Activated CD8-positive, alpha-beta memory T cell treated with anti-CD3 and anti-CD28 coated beads, Interleukin-2, amount 10 ng/mL, durations not matched to agents 7 days and 5 days (primary cell): Measurements from ENCODE around the gene PNPLA3. TPM values are rescaled to one million over a fixed set of nuclear protein-coding genes. Genes with fewer than 3 reads are reported as not detected.
A peak's percentile ranks its signal among the peaks of the same experiment; 100 is the strongest.

Experiments used
- ATAC-seq: fragments of 150-1000 bp; cut with Tn5 transposase; one replicate; pipeline ENCODE4 v1.10.0; 2021; ENCODE audit warnings: moderate library complexity
- CTCF ChIA-PET: fragments of 350-600 bp; sonication (Branson Sonifier 250); formaldehyde crosslinking; loops from one replicate; lab custom pipeline; 2021; ENCODE audit warnings: antibody characterized with exemption; lab: Charles Lee
- DNase-seq: peaks from one replicate; pipeline ENCODE4 v3.0.0-alpha.2; 2020
- H3K27ac Mint-ChIP-seq: one replicate; pipeline ENCODE4 v1.8.0; 2021; ENCODE audit warnings: mild to moderate bottlenecking, mixed read lengths
- H3K27me3 Mint-ChIP-seq: one replicate; pipeline ENCODE4 v1.8.0; 2021; ENCODE audit warnings: mixed read lengths
- H3K36me3 Mint-ChIP-seq: one replicate; pipeline ENCODE4 v1.8.0; 2021; ENCODE audit warnings: mild to moderate bottlenecking, mixed read lengths
- H3K4me1 Mint-ChIP-seq: one replicate; pipeline ENCODE4 v1.8.0; 2021; ENCODE audit warnings: mixed read lengths
- H3K4me3 Mint-ChIP-seq: one replicate; pipeline ENCODE4 v1.8.0; 2021; ENCODE audit warnings: mild to moderate bottlenecking, moderate library complexity, mixed read lengths
- H3K9me3 Mint-ChIP-seq: one replicate; pipeline ENCODE4 v1.8.0; 2022; ENCODE audit warnings: low read depth, mixed read lengths
- total RNA-seq, 2 experiments: library from RNA; stranded (reverse); gene quantifications; one replicate each; pipeline ENCODE4 v1.2.3, GENCODE V29; 2021

The PNPLA3 gene
- total RNA-seq, 2 experiments from 2014 or later: 0.19 TPM; not detected in 1

DNA sequence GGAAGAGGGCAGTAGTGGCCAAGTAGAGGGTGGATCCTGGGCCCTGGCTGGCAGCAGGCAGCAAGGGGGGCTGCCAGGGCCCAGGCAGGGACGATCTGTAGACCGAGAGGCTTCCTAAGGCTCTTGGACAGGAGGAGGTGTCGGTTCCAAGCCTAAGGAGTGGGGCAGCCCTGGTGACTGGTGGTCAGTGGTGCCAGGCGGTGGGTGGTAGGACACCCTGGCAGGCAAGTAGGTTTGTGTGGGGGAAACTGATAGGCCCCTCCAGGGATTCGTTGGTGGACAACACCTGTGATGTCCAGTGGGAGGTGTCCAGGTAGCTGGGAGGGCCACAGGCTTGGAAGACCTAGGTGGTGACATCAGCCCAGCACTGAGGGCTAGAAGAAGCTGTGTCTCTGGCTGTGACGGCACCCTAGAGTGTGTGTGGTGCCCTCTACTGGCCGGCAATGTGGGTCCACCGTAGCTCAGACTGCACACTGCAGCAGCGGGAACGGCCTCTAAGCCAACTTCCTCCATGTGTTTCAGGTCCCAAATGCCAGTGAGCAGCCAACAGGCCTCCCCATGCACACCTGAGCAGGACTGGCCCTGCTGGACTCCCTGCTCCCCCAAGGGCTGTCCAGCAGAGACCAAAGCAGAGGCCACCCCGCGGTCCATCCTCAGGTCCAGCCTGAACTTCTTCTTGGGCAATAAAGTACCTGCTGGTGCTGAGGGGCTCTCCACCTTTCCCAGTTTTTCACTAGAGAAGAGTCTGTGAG, 22.2 kb downstream of the PNPLA3 start:
- Mint-ChIP-seq H3K27me3 (peaks cover 4% of the 10 kb centered on the region), H3K4me3 (no peak overlapping the region), H3K27ac (no peak overlapping the region), H3K36me3 (no peaks in the 10 kb centered on the region), H3K9me3 (no peaks in the 10 kb centered on the region), H3K4me1 (no peaks in the 10 kb centered on the region)
- DNase-seq (peak; percentile 80), ATAC-seq (peak; percentile 98)
- CTCF ChIA-PET: interaction anchor here (0.9 to 6.4 kb wide), 22 partner anchors 9 to 718 kb away, joined by 3 to 47 read pairs (median 5); partner anchors contain the start of genes PARVB, PNPLA3 and SAMM50

- H3K36me3 Mint-ChIP-seq: no peaks in the 10 kb centered on the region
- no peaks in the 10 kb centered on the region for H3K9me3 Mint-ChIP-seq
- ATAC-seq: no peak
- H3K27me3 Mint-ChIP-seq: peaks cover 4% of the 10 kb centered on the region
- H3K27ac Mint-ChIP-seq: no peak overlapping the region
- CTCF ChIA-PET: interaction anchor here (0.9 to 6.4 kb wide), 21 partner anchors 8 to 718 kb away, joined by 3 to 47 read pairs (median 5); partner anchors contain the start of genes PNPLA3 and SAMM50
- no peaks in the 10 kb centered on the region for H3K4me1 Mint-ChIP-seq
- H3K4me3 Mint-ChIP-seq: no peak overlapping the region
- no peak for DNase-seq
These were observed 22.7 kb downstream of the PNPLA3 start for GRCh38 chr22:43946384-43946667.

GRCh38 chr22:43948836-43949406, 25.3 kb downstream of the PNPLA3 start:
- Mint-ChIP-seq H3K36me3 (no peaks in the 10 kb centered on the region), H3K9me3 (no peaks in the 10 kb centered on the region), H3K27ac (no peak overlapping the region), H3K27me3 (no peaks in the 10 kb centered on the region), H3K4me1 (peaks cover 4% of the 10 kb centered on the region), H3K4me3 (no peak overlapping the region)
- no peak for ATAC-seq
- DNase-seq: no peak
- CTCF ChIA-PET: interaction anchor here (1.5 to 6.4 kb wide), 2 partner anchors 64 to 66 kb away, joined by 3 to 47 read pairs; no protein-coding TSS in a partner anchor

DNA sequence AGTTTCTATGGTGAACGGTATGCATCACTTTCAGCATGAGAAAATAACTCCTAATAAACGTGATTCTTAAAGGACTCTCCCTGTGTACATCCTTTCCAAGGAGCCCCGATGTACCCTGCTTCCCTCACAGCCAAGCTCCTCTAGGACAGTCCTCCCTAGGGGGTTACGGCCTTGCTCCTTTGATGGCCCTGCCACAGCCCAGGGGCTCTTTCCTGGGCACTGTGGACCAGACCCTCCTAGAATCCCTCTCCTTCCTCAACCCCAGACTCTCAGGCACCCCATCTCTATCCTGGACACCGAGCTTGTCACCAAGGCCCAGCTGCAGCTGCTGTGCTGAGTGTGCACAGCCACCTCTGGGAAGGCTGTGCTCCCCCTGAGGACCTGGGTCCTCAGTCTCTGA, 27.8 kb downstream of the PNPLA3 start:
- no peak for DNase-seq
- peaks cover 1% of the 10 kb centered on the region for H3K36me3 Mint-ChIP-seq
- H3K4me3 Mint-ChIP-seq: no peak overlapping the region
- H3K9me3 Mint-ChIP-seq: no peaks in the 10 kb centered on the region
- no peak for ATAC-seq
- no peak overlapping the region for H3K27ac Mint-ChIP-seq
- H3K4me1 Mint-ChIP-seq: peaks cover 16% of the 10 kb centered on the region
- no peaks in the 10 kb centered on the region for H3K27me3 Mint-ChIP-seq
- CTCF ChIA-PET: interaction anchor here (1.8 kb wide), 1 partner anchor 9 kb away, joined by 4 read pairs; no protein-coding TSS in a partner anchor

DNA sequence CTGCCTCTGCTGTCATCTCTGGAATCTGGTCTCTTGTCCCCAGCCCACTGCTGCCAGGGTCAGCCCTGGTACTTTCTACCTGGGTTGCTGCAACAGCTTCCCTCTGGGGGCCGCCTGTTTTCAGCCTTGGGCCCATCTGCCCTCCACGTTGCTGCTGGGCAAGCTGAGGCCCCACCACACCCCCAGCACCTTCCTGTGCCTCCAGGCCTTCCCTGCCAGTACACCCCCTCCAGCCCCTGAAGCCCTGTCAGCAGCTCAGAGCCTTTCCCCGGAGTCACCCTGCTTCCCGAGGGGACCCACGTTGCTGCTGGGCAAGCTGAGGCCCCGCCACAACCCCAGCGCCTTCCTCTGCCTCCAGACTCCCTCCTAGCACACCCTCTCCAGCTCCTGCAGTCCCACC, 28.4 kb downstream of the PNPLA3 start:
- DNase-seq (no peak), ATAC-seq (no peak)
- CTCF ChIA-PET: interaction anchor here (1.8 kb wide), 1 partner anchor 10 kb away, joined by 4 read pairs; no protein-coding TSS in a partner anchor
- Mint-ChIP-seq H3K36me3 (peaks cover 1% of the 10 kb centered on the region), H3K9me3 (no peaks in the 10 kb centered on the region), H3K4me1 (peaks cover 22% of the 10 kb centered on the region), H3K27me3 (no peaks in the 10 kb centered on the region), H3K27ac (no peak overlapping the region), H3K4me3 (no peak overlapping the region)

- Mint-ChIP-seq H3K4me1 (peaks cover 33% of the 10 kb centered on the region), H3K4me3 (peak overlapping the region; percentile 100), H3K27ac (peak overlapping the region; percentile 97), H3K27me3 (no peaks in the 10 kb centered on the region), H3K36me3 (peaks cover 4% of the 10 kb centered on the region), H3K9me3 (no peaks in the 10 kb centered on the region)
- DNase-seq (no peak), ATAC-seq (no peak)
- CTCF ChIA-PET: interaction anchor here (0.7 to 2.0 kb wide), 6 partner anchors 8 to 730 kb away, joined by 3 to 23 read pairs (median 6); partner anchors contain the start of gene PNPLA3
These were observed 30.6 kb downstream of the PNPLA3 start for GRCh38 chr22:43953988-43954785.

- H3K9me3 Mint-ChIP-seq: no peaks in the 10 kb centered on the region
- peak; percentile 98 for ATAC-seq
- no peaks in the 10 kb centered on the region for H3K27me3 Mint-ChIP-seq
- H3K4me1 Mint-ChIP-seq: peaks cover 33% of the 10 kb centered on the region
- H3K4me3 Mint-ChIP-seq: peak within 1 kb of the TSS; percentile 100
- DNase-seq: peak; percentile 96
- peaks cover 4% of the 10 kb centered on the region for H3K36me3 Mint-ChIP-seq
- CTCF ChIA-PET: interaction anchor here (0.7 to 2.0 kb wide), 7 partner anchors 9 to 729 kb away, joined by 3 to 23 read pairs (median 5); partner anchors contain the start of gene PNPLA3
- peak within 1 kb of the TSS; percentile 97 for H3K27ac Mint-ChIP-seq
These were observed 31.7 kb downstream of the PNPLA3 start, which contains the start of gene SAMM50 for GRCh38 chr22:43955040-43955882. Gene SAMM50 (plus strand): TSS chr22:43955442. CDS start chr22:43955578, 136 bp downstream.

DNA sequence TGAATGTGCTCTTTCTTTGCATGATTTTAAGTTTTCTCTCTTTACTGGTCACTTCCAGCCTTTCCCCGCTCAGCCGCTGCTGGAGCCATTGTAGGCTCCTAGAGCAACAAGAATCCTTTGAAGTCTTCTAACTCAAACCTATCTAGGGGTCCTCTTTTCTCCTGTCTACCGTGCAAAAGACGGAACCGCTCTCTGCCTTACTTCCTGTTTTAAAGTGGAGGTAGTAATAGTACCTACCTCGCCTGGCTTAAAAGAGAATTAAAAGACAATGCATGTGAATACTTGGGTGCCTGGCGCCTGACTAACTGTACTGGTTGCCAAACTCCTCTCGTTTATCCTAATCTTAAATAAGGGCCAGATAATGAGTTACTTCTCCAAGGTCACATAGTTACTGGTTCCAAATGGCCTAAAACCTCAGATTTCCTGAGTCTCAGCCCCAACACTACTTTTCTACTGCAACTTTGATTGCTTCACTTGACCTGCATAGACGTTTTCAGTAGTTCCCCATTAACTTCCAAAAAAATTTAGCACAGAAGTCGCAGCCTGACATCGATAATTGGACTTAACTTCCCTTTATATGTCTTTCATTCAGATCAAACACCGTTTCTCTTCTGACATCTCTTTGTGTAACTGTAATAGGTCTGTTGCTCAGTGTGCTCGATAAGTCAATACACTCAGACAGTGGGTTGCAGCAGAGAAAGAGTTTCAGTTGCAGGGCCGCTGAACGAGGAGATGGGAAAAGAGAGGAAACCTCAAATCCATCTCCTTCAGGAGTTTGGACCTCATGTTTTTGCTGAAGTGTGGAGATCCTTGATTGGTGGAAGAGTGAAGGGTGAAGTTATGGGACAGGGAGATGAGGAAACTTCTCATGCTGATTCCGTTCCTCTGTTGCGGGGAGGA, 32.5 kb downstream of the PNPLA3 start:
- H3K4me1 Mint-ChIP-seq: peaks cover 33% of the 10 kb centered on the region
- H3K36me3 Mint-ChIP-seq: peaks cover 4% of the 10 kb centered on the region
- CTCF ChIA-PET: interaction anchor here (0.6 to 2.0 kb wide), 5 partner anchors 10 to 235 kb away, joined by 3 to 23 read pairs (median 6); no protein-coding TSS in a partner anchor
- no peaks in the 10 kb centered on the region for H3K27me3 Mint-ChIP-seq
- ATAC-seq (peak; percentile 8), DNase-seq (peak; percentile 47)
- H3K27ac Mint-ChIP-seq: peak overlapping the region; percentile 97
- H3K4me3 Mint-ChIP-seq: peak overlapping the region; percentile 100
- H3K9me3 Mint-ChIP-seq: no peaks in the 10 kb centered on the region

DNA sequence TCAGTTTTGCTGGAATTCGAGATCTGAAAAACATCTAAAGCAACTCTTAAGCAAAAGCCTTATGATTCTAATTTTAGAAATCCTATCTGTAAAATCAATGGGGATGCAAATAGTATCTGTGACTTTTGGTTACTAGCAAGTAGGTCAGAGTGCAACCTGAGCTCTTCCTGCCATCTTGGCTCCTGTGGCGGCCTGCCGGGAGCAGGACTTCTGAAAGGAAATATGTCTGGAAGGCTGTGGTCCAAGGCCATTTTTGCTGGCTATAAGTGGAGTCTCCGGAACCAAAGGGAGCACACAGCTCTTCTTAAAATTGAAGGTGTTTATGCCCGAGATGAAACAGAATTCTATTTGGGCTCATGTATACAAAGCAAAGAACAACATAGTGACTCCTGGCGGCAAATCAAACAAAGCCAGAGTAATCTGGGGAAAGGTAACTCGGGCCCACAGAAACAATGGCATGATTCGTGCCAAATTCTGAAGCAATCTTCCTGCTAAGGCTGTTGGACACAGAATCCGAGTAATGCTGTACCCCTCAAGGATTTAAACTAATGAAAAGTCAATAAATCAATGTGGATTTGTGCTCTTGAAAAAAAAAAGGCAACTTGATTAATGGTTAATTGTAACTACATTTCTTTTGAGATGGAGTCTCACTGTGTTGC, 33.3 kb downstream of the PNPLA3 start:
- no peak for ATAC-seq
- H3K36me3 Mint-ChIP-seq: peaks cover 4% of the 10 kb centered on the region
- no peaks in the 10 kb centered on the region for H3K9me3 Mint-ChIP-seq
- H3K4me3 Mint-ChIP-seq: peak overlapping the region; percentile 100
- peaks cover 33% of the 10 kb centered on the region for H3K4me1 Mint-ChIP-seq
- no peaks in the 10 kb centered on the region for H3K27me3 Mint-ChIP-seq
- CTCF ChIA-PET: interaction anchor here (0.6 kb wide), 1 partner anchor 234 kb away, joined by 4 read pairs; no protein-coding TSS in a partner anchor
- no peak overlapping the region for H3K27ac Mint-ChIP-seq
- DNase-seq: no peak

DNA sequence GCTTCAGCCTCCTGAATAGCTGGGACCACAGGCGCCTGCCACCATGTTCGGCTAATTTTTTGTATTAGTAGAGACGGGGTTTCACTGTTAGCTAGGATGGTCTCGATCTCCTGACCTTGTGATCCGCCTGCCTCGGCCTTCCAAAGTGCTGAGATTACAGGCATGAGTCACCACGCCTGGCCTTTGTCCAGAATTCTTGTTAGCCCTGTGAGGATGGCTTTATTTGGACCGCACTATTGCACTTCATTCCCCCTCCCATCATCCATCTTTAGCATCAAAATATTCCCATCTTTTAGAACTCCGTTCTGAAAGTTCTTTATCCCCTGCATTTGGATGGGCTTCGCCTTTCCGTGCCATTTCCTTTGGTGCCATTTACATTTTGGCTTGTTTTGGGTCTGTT, 34.3 kb downstream of the PNPLA3 start:
- Mint-ChIP-seq H3K4me1 (peaks cover 33% of the 10 kb centered on the region), H3K4me3 (no peak overlapping the region)
- CTCF ChIA-PET: interaction anchor here (1.3 kb wide), 1 partner anchor 11 kb away, joined by 5 read pairs; no protein-coding TSS in a partner anchor

GRCh38 chr22:43964314-43964857, 40.8 kb downstream of the PNPLA3 start:
- Mint-ChIP-seq H3K4me1 (peaks cover 2% of the 10 kb centered on the region), H3K36me3 (peaks cover 25% of the 10 kb centered on the region), H3K27ac (no peak overlapping the region), H3K9me3 (no peaks in the 10 kb centered on the region), H3K27me3 (no peaks in the 10 kb centered on the region), H3K4me3 (no peak overlapping the region)
- CTCF ChIA-PET: interaction anchor here (1.2 kb wide), 1 partner anchor 29 kb away, joined by 4 read pairs; no protein-coding TSS in a partner anchor
- ATAC-seq (no peak), DNase-seq (no peak)

More for the DNA sequence above, 34.3 kb downstream of the PNPLA3 start:
- Mint-ChIP-seq H3K36me3 (peaks cover 4% of the 10 kb centered on the region), H3K9me3 (no peaks in the 10 kb centered on the region), H3K27me3 (no peaks in the 10 kb centered on the region), H3K27ac (no peak overlapping the region)
- DNase-seq (no peak), ATAC-seq (no peak)
